ENCODE results near the gene AIG1.
"Not testable (repeated sequence)": the region's sequence is repeated elsewhere in the genome, so short reads cannot be mapped to it uniquely, and the experiment has no call there.

AIG1 gene

DNA sequence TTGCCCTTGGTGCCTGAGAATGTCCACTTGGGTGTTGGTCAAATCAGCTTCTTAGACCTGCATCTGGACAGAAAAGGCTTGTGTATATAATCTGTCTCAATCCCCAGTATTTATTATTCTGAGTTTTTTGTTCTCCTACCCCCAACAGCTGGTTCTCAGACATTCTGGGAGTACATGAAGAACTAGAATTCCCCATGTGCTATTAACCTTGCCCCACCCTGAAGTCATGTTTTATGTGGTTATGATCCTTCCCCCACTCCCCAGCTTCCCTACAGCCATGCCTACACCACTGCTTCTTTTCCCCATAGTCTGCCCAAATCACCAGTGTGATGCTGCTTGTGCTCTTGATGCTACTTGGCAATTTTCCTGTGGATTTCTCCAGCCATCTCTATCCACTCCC is 232.8 kb downstream of the AIG1 start:
- DNase-seq = no peak

DNA sequence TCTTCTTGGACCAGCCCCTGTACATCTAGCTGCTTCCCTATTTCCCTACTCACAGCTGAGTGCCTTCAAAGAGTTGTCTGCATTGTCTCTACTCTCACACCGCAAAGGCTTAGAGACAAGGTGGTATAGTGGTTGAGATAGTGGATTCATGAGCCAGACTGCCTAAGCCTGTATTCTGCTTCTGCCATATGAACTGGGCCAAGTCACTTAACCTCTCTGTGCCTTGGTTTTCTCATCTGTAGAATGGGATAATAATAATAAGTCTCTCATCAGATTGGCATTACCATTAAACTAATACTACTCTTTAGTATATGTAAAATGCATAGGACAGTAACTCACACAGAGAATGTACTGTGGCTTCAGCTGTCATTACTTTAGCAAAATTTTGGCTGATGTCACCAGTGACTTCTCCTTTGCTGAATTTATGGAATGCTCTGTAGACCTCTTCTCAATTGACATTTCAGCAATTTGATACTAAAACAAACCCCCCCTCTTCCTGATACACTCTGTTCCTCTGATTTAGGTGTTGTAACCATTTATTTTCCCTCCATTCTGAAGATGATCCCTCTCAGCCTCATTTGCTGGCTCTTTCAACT is 233.7 kb downstream of the AIG1 start:
- no peak for DNase-seq

DNA sequence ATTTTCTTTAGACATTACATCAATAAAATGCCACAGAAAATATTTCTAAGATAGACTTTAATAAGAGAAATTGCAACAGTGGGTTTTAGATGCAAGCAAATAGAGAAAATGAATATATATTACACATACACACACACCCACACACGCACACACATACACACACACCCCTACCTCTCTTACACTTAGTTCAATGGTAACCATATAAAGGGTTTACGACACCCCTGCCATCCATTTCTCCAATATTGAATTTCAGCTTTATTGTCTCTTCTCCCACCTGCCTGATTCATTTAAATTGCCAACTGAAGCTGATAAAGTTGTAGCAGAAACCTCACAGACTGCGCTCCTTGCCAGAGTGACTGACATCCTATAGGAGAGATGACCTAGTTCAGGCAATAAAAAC is 235.2 kb downstream of the AIG1 start:
- no peak for DNase-seq

DNA sequence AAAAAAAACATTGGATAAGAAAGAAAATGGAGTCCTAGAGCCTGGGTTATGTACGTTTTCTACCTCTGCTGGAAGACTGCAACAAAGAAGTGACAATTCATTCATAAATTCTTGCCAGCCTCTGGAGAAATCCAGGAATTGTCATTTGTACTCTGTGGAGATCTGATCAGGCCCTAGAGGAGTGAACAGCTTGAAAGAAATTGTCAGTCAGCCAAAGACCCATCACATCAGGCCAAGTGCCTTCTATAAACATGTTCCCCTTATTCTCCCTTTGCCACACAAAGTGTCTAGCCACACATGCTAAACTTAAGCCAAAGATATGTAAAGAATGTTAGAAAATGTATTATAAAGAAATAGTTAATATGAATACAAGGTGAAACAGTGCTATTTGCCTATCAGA is 237.4 kb downstream of the AIG1 start:
- no peak for DNase-seq

DNA sequence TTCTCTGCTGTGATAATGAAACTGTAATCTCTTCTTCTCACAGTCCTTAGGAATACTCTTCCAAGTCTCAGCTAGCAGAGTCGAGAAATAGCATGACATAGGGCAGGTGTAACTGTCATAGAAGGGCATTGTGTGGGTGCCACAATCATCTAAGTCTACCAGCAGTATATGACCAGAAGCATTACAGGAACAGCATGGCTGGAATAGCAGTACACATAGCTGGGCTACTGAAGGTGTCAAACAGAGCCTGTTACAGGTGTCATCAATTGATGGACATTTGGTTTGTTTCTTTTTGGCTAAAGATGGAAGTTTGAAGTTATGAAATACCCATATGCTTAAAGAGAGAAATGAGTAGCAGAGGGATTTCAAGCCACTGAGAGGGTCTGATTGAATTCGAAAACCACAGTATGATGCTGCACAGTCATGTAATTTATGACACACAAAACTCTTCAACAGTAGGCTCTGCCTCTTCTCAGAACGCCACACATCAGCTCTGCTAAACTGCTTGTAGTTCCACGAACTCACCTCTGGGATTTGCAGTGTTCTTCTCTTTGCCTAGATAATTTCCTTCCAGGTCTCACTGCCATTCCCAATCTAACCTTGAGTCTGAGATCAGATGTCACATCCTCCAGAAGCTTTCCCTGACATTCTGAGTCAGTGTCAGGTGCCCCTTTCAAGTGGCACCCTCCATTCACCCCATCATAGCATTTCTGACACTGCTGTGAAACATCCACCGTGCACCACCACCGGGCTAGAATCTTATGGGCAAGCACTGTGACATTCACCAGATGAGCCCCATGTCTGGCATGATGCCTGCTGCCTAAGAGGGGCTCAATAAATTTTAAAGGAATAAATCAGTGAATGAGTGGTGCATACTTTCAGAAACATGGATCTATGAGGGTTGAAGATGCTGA is 238.8 kb downstream of the AIG1 start:
- no peak for DNase-seq

DNA sequence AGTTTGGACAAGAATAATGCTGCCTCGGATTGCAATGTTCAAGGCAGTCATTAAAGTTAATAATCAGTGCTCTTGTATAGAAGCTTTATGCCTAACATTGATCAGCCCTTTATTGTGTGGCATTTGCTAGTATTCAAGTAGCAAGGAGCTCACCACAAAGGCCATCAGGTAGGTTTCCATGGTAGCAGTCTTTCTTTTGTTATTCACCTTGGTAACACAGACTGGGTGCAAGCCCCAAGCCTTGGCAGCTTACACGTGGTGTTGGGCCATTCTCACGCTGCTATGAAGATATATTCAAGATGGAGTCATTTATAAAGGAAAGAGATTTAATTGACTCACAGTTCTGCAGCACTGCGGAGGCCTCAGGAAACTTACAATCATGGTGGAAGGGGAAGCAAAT is 240.5 kb downstream of the AIG1 start:
- DNase-seq = no peak

DNA sequence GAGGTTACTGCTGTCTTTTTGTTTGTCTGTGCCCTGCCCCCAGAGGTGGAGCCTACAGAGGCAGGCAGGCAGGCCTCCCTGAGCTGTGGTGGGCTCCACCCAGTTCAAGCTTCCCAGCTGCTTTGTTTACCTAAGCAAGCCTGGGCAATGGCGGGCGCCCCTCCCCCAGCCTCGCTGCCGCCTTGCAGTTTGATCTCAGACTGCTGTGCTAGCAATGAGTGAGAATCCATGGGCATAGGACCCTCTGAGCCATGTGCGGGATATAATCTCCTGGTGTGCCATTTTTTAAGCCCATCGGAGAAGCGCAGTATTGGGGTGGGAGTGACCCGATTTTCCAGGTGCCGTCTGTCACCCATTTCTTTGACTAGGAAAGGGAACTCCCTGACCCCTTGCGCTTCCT is 247.1 kb downstream of the AIG1 start:
- DNase-seq = not testable (repeated sequence)

DNA sequence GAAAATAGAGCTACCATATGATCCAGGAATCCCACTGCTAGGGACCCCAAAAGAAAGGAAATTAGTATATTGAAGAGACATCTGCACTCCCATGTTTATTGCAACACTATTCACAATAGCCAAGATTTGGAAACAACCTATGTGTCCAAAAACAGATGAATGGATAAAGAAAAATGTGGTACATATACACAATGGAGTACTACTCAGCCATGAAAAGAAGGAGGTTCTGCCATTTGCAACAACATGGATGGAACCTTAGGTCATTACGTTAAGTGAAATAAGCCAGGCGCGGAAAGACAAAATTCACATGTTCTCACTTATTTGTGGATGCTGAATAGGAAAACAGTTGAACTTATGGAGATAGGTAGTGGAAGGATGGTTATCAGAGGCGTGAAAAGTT is 252.5 kb downstream of the AIG1 start:
- no peak for DNase-seq

DNA sequence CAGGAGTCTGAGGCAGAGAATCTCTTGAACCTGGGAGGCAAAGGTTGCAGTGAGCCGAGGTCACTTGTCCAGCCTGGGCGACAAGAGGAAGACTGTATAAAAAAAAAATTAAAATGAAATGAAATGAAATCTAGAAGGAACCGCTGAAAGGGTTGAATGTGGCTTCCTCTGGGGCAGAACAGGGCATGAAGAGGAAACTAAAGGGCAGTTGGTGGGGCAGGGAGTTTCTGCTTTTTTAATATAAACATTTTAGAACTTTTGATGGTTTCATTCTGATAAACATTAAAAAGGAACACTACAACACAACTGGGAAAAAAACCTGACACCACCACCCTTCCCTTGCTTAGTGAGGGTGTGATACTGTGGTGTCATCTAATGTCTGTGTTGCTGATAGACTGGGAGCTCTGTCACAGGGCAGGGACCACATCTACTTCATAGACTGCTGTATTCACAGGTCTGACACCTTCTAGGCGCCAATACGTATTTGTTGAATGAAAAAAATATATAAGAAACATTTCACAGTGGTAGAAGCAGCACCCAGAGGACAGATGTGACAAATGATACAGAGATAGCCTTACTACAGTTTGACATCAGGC is 260.9 kb downstream of the AIG1 start:
- no peak for DNase-seq

DNA sequence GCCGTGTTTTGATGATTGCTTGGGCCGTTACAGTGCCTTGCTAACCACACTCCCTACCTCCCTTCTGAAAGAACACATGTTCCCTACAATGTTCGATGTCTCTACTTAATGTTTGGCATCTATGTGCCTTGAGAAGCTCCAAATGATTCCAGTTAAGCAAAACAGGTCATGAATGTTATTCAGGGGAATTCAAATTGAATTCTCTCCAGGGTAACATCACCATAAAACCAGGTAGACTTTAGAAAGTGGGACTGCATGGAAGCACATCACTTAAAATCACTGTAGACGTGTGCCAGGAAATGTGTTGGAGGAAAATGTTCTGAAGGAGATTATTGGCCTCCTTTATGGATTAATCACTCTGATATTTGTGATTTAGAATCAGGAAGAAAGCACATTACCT is 261.7 kb downstream of the AIG1 start:
- no peak for DNase-seq

DNA sequence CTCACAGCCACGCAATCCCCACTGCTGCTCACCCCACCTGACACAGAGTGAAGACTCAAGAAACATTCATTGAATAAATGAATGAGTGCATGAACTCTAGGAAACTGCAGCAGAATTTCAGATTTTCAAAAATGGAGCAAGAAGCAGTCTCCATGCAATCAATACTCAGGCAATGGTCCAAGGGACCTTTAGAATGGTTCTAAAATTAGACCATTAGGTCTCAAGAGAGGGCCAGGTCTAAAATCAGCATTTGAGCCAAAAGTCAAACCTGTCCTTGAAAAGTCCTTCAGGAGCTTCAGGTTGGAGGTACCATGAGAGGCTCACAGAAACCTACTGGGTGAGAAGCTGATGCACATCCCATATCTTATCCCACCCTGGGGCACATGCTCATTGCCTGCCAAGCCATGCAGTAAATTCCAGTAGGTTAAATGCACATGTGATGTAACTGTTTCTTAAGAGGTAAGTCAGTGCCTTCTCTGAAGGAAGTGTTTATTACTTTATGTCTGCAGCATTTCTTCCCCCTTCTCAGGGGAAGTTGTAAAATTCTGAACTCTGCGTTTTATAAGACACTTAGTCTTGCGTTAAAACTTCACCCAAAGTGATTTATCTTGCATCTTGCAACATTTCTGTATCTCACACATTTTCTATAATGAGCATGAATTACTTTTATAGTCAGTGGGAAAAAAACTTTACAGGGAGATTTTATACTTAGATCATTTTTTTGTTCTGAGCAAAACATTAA is 263.2 kb downstream of the AIG1 start:
- DNase-seq = no peak

DNA sequence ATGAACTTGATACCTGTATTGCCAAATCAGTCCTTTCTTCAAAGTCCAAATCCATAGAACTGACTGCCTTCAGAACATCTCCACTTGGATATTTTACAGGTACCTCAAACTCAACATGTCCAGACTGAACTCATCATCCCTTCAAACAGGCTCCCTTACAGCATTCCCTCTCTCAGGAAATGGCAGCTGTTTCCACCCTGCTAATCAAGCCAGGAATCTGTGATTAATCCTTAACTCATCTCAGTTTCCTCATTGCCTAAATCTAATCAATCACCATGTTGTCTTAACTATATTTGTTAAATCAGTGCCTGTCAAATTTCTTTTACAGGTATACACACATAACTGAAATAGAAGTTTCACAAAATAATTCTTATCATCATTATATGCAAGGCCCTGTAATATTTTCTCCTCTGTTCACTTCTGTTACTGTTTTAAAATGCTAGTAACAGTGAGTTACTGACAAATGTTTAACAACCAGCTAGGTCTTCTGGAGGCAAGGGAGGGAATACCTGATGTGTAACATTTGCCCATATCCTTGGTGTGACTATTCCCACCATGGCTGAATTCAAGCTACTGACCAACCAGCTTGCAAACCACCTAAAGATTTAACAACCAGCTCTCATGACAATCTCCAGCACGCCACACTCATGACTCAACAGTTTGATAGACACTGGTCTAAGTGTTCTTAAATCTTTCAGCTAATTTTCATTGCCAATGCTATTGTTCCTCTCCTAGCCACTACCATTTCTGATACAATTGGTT is 264.9 kb downstream of the AIG1 start:
- no peak for DNase-seq

DNA sequence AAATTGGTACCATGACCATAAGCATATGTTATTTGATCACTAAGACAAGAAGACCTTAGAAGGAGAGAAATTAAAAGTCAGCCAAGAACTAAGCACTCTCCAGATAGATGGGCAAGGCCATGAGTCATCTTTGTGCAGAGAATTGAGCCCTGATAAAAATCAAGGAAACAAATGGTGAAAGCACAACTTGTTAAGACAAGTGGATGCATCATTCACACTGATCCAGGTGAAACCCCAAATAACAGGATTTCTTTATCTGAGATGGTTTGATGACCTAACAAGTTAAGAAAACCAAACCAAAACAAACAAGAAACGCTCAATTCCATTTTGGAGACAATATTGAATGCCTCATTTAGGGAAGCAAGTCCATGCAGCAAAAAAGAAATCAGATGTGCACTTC is 268.2 kb downstream of the AIG1 start:
- DNase-seq = no peak

DNA sequence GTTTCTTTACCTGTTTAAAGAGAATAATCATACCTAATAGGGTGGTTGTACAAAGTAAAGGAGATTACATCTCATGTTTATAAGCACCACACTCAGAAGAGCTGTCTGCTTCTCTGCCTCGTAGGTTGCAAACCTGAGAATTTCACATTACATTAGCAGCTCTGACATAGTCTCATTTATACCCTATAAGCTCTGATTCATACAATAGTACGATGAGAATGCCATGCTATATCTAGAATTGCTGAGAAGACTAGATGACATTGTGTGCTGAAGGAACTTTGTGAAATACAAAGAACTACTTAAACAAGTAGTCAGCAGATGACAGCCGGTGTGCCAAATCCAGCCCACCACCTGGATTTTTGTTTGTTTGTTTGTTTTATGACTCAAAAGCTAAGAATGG is 268.6 kb downstream of the AIG1 start:
- no peak for DNase-seq

DNA sequence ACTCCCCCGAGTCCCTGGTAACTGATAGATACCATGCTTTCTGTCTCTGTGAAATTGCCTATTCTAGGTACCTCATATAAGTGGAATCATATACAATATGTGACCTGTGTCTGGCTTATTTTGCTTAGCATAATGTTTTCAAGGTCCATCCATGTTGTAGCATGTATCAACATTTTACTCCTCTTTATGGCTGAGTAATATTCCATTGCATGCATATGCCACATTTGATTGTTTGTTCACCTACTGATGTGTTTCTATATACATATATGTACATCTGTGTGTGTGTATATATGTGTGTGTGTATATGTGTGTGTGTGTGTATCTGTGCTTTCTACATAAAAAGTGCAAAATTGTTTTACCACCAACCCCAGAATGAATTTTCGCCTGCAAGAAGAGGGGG is 270.7 kb downstream of the AIG1 start:
- no peak for DNase-seq

DNA sequence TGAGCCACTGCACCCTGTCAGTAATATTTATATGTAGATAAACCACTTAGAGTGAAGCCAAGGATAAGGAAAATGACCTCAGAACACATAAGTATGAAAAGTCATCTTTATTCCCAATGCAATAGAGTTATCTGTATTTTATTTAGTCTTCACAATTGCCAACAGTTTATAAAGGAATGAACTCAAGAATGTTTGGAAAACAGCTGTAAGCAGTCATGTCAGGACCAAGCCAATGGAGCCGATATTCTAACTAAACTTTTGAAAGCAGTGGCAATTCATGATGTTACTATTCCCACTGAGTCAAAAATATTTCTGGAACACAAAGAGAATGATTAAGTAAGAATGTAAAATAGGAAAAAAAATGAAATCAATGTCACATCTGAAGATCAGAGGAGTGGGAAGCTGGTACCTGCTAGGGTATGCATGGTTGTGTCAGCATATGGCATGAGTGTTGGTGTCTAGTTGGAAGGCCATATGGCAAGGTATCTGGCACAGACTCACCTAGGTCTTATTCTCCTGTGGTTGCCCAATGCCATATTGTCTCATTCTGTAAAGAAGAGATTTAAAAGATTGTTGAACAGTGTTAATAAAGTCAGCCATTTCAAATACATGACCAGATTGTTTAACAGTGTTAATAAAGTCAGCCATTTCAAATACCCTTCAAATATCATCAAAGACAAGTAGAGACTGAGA is 271.6 kb downstream of the AIG1 start:
- DNase-seq = no peak

DNA sequence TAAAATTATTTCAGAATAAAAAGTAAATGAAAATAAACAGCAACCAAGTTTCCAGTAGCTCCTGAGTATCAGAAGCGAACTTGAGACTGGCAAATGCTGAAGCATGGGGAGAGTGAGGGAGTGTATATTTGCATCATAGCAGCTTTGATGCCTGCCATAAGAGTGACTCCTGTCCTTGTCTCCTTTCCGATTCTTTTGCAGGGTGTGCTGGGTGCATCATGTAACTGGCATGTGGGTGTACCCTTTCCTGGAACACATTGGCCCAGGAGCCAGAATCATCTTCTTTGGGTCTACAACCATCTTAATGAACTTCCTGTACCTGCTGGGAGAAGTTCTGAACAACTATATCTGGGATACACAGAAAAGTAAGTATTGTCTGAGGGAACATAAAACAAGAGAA is 272.4 kb downstream of the AIG1 start:
- no peak for DNase-seq

DNA sequence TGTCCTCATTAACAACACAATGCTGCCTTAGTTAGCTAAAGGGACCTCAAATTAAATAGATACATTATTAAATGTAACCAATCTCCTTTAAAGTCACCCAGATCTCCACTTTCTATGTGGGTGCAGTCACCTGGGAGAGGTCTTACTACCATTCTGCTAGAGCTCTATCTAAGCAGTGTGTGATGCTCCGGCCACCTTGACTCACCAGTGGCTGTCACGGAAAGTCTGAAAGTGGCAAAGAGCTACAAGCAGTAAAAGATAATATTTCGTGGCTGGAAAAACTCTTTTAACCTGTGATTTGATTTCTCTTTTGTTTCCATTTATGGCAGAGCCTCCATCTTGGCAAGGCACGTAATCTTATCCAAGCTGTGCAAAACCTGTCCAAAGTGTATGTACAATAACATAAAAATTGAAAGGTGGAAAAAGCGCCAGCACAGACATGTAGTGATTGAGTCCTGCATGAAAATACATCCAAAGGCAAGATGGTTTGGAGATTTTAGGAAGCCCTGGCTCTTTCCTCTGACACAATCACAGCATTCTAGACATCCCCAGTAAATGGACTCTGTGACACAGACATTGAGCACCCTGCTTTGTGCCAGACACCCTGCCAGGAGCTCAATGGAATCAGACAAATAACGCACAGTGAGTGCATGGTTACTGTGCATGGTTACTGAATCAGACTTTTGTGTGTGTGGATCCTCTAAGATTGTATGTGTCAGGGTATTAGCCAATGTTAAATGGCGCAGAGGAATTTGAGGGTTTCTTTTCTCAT is 273.2 kb downstream of the AIG1 start:
- no peak for DNase-seq

DNA sequence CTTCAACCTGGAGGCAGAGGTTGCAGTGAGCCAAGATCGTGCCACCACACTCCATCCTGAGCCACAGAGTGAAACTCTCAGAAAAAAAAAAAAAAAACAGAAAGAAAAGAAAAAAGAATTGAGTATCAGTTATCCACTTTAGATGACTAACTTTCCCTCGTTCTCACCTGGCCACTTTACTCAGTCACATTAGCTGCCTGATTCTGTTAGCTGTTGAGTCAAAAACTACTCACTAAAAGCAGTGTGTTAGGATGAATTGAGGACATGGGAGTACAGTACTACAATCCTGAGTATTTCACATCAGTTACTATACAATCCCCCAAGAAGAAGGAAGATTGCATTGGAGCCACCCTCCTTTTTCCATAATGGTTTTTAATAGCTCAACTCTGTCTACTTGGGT is 275.2 kb downstream of the AIG1 start:
- no peak for DNase-seq

DNA sequence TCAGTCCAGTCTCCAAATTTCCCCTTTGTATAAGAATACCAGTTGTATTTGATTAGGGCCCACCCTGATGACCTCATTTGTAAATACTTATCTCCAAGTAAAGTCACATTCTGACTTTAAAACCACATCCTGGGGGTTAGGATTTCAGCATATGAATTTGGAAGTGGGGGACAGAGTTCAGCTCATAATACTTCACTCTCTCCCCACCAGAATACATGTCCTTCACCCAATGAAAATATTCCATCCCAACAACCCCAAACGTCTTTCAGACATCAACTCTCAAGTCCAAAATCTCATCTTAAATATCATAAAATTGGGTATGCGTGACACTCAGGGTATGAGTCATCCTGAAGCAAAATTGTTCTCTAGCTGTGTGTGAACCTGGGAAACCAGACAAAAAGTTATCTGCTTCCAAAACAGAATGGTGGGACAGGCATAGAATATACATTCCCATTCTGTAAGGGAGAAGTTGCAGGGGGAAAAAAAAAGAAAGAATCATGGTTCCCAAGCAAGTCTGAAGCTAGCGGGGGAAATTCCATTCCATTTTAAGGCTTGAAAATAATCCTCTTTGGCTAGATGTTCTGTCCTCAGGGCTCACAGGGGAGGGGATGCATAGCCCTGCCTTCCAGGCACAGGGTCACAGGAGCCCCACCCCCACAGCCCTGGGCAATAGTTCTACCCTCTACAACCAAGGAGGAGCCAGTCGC is 275.9 kb downstream of the AIG1 start:
- no peak for DNase-seq
